HepG2 (cell line): Measurements from ENCODE around the gene RPL6. TPM values are rescaled to one million over a fixed set of nuclear protein-coding genes. Genes with fewer than 3 reads are reported as not detected.

Experiments used
- ADNP ChIP-seq: sonication (generic); formaldehyde crosslinking; IDR thresholded peaks from 2 replicates; pipeline ENCODE4 v1.4.0; 2020; ENCODE audit warnings: missing genetic modification reagents
- BATF2 ChIP-seq: sonication (generic); formaldehyde crosslinking; IDR thresholded peaks from 2 replicates; pipeline ENCODE4 v1.8.0; 2022; ENCODE audit warnings: mild to moderate bottlenecking, missing genetic modification reagents, moderate library complexity
- CSRNP2 ChIP-seq: sonication (generic); formaldehyde crosslinking; conservative IDR thresholded peaks from 2 replicates; pipeline ENCODE4 v1.8.0; 2022; ENCODE audit warnings: low read depth, missing genetic modification reagents
- FLYWCH1 ChIP-seq: sonication (generic); formaldehyde crosslinking; IDR thresholded peaks from 2 replicates; pipeline ENCODE4 v1.8.1; 2023; ENCODE audit warnings: mild to moderate bottlenecking, missing genetic modification reagents
- FOXM1 ChIP-seq: sonication (generic); formaldehyde crosslinking; IDR thresholded peaks from 2 replicates; pipeline ENCODE4 v1.5.0; 2020; ENCODE audit warnings: missing genetic modification reagents
- GABPA ChIP-seq, 2 experiments: IDR thresholded peaks; 2 replicates each; pipeline ENCODE4 v1.6.1; 2011 to 2016; ENCODE audit warnings: low read depth in 2 of 2, low read length in 1 of 2, missing biosample characterization in 1 of 2, missing genetic modification characterization in 1 of 2
- GTF2F1 ChIP-seq: fragments of 150-350 bp; IDR thresholded peaks from 2 replicates; pipeline ENCODE4 v1.6.1; 2014; ENCODE audit warnings: low read length
- IRF9 ChIP-seq: sonication (generic); formaldehyde crosslinking; IDR thresholded peaks from 2 replicates; pipeline ENCODE4 v1.8.0; 2022; ENCODE audit warnings: missing genetic modification reagents, mild to moderate bottlenecking, borderline replicate concordance
- KAT8 ChIP-seq: IDR thresholded peaks from 2 replicates; pipeline ENCODE4 v1.6.1; 2016; ENCODE audit warnings: missing genetic modification reagents, missing compliant biosample characterization
- KLF13 ChIP-seq: sonication (generic); formaldehyde crosslinking; IDR thresholded peaks from 2 replicates; pipeline ENCODE4 v1.4.0; 2020; ENCODE audit warnings: mild to moderate bottlenecking, missing genetic modification reagents
- MTA3 ChIP-seq: sonication (generic); formaldehyde crosslinking; IDR thresholded peaks from 2 replicates; pipeline ENCODE4 v1.4.0; 2020; ENCODE audit warnings: missing genetic modification reagents
- TOPORS ChIP-seq: sonication (generic); formaldehyde crosslinking; IDR thresholded peaks from 2 replicates; pipeline ENCODE4 v1.8.0; 2023; ENCODE audit warnings: mild to moderate bottlenecking, missing genetic modification reagents
- XRCC5 ChIP-seq: fragments of 200-400 bp; formaldehyde crosslinking; optimal IDR thresholded peaks from 2 replicates; pipeline ENCODE3; 2017; ENCODE audit warnings: mild to moderate bottlenecking, low read length
- ZEB1 ChIP-seq: IDR thresholded peaks from 2 replicates; pipeline ENCODE4 v1.6.1; 2012; ENCODE audit warnings: mild to moderate bottlenecking, low read depth, inconsistent platforms; ENCODE audit not compliant: insufficient replicate concordance
- ZNF180 ChIP-seq: sonication (generic); formaldehyde crosslinking; IDR thresholded peaks from 2 replicates; pipeline ENCODE4 v1.4.0; 2020; ENCODE audit warnings: low read depth, missing genetic modification reagents, borderline replicate concordance
- ZNF30 ChIP-seq: sonication (generic); formaldehyde crosslinking; IDR thresholded peaks from 2 replicates; pipeline ENCODE4 v1.5.0; 2020; ENCODE audit warnings: mild to moderate bottlenecking, missing genetic modification reagents
- ZNF354B ChIP-seq: sonication (generic); formaldehyde crosslinking; IDR thresholded peaks from 2 replicates; pipeline ENCODE4 v1.8.0; 2022; ENCODE audit warnings: mild to moderate bottlenecking, missing genetic modification reagents
- ZNF616 ChIP-seq: sonication (generic); formaldehyde crosslinking; IDR thresholded peaks from 2 replicates; pipeline ENCODE4 v1.5.0; 2020; ENCODE audit warnings: low read depth, mild to moderate bottlenecking, missing genetic modification reagents
- ZNF687 ChIP-seq: sonication (generic); formaldehyde crosslinking; IDR thresholded peaks from 2 replicates; pipeline ENCODE4 v1.5.1; 2020; ENCODE audit warnings: mild to moderate bottlenecking, missing genetic modification reagents, moderate library complexity
- ZNF746 ChIP-seq: sonication (generic); formaldehyde crosslinking; IDR thresholded peaks from 2 replicates; pipeline ENCODE4 v1.8.0; 2022; ENCODE audit warnings: mild to moderate bottlenecking, missing genetic modification reagents
- ZNF800 ChIP-seq: sonication (generic); formaldehyde crosslinking; IDR thresholded peaks from 2 replicates; pipeline ENCODE4 v1.4.0; 2020; ENCODE audit warnings: missing genetic modification reagents
- polyA plus RNA-seq, 8 experiments: library from polyadenylated mRNA; depleted of rRNA in 3 of 8; stranded (reverse) in 7 of 8; unstranded in 1 of 8; fragments of >200 nt; fragmentation: Illumina TruSeq in 4 of 8; extraction: Trizol in 4 of 8; gene quantifications; 2 replicates each; pipeline versions ENCODE4 v1.2.1 to v1.2.3, GENCODE V29; 2011 to 2016; ENCODE audit warnings: low read depth in 4 of 8, missing spikeins in 1 of 8, mixed read lengths in 1 of 8; ENCODE audit not compliant: insufficient read depth in 1 of 8
- total RNA-seq, 5 experiments: library from RNA; depleted of rRNA; stranded (reverse); fragments of >200 nt; fragmentation: Illumina TruSeq; extraction: Trizol; gene quantifications; 2 replicates each; pipeline ENCODE4 v1.2.3, GENCODE V29; 2016; ENCODE audit warnings: low read depth in 1 of 5

The RPL6 gene
- total and polyA plus RNA-seq, 2 of the 13 experiments (the other 11 are each of a cell fraction or from before 2014, with no cell fraction given): 1,551 to 1,719 TPM

GRCh38 chr12:112418608-112419296, 9.3 kb upstream of the RPL6 start, which contains the start of gene PTPN11 (continued):
- peak; percentile 23; the same call in 1 of the 2 replicates for TF ChIP-seq ZNF746
- TF ChIP-seq BATF2 (CRISPR knock-in tag): no peak
- TF ChIP-seq ZNF616 (CRISPR knock-in tag): peak; percentile 82; the same call in 1 of the 2 replicates
- no peak for TF ChIP-seq XRCC5
- peak; percentile 91 for TF ChIP-seq IRF9 (CRISPR knock-in tag)
- TF ChIP-seq TOPORS (CRISPR knock-in tag): no peak
- peak; percentile 98 for TF ChIP-seq KAT8
- TF ChIP-seq ADNP (CRISPR knock-in tag): no peak
- peak; percentile 66; the same call in 1 of the 2 replicates for TF ChIP-seq ZNF800 (CRISPR knock-in tag)
- TF ChIP-seq CSRNP2 (CRISPR knock-in tag): no peak
- TF ChIP-seq GTF2F1: no peak
- peak; percentile 87 for TF ChIP-seq GABPA (IDR thresholded peaks at IDR 0.05; ENCODE audit: low read depth, low read length)
- peak; percentile 87 for TF ChIP-seq GABPA (CRISPR knock-in tag; IDR thresholded peaks at IDR 0.05; ENCODE audit: low read depth)
- TF ChIP-seq ZNF687 (CRISPR knock-in tag): peak; percentile 78
- no peak for TF ChIP-seq ZNF354B (CRISPR knock-in tag)
- TF ChIP-seq ZNF180 (CRISPR knock-in tag): no peak
- TF ChIP-seq FLYWCH1 (CRISPR knock-in tag): no peak
- TF ChIP-seq ZEB1: no peak
- no peak for TF ChIP-seq MTA3 (CRISPR knock-in tag)
- no peak for TF ChIP-seq FOXM1 (CRISPR knock-in tag)
- TF ChIP-seq KLF13: no peak
- no peak for TF ChIP-seq ZNF30 (CRISPR knock-in tag)
